Endothelial cell of umbilical vein (primary cell): ENCODE measurements around the gene ITPR1. TPM values are rescaled to one million over a fixed set of nuclear protein-coding genes. Genes with fewer than 3 reads are reported as not detected.

ENCODE experiments used
- BruUV-seq: library from RNA; stranded (reverse); fragments of 400-500 nt; replicated peaks from 2 replicates; lab custom pipeline; 2021; lab: Mats Ljungman, UMichigan
- CTCF ChIA-PET: fragments of 300-600, 350-600 bp; sonication (Branson Sonifier 250); formaldehyde crosslinking; loops from one replicate; lab custom pipeline; 2021; ENCODE audit warnings: antibody characterized with exemption, inconsistent platforms; lab: Charles Lee
- POLR2A ChIA-PET: fragments of 300-600, 350-600 bp; sonication (Branson Sonifier 250); formaldehyde crosslinking; loops from one replicate; lab custom pipeline; 2021; ENCODE audit warnings: antibody characterized with exemption, inconsistent platforms; lab: Charles Lee
- DNase-seq: peaks from one replicate; pipeline ENCODE4 v3.0.0-alpha.2; 2011; ENCODE audit warnings: low read depth, low spot score
- FAIRE-seq: peaks from 2 replicates; lab custom pipeline; 2011; peaks lifted over from hg19 to GRCh38; lab: Jason Lieb, UNC
- H2AFZ ChIP-seq: 2 replicates; pipeline ENCODE4 v1.6.0; 2012; ENCODE audit warnings: low read depth, low read length, control low read depth, inconsistent platforms
- H3K27ac ChIP-seq: 2 replicates; pipeline ENCODE4 v1.5.1; 2011; ENCODE audit warnings: low read depth, mild to moderate bottlenecking, control low read depth, low read length, moderate library complexity; ENCODE audit not compliant: insufficient read depth
- H3K27me3 ChIP-seq, 2 experiments: 2 replicates each; pipeline versions ENCODE4 v1.6.0 to v1.6.1; 2011; ENCODE audit warnings: low read length in 2 of 2, mixed read lengths in 1 of 2; ENCODE audit not compliant: control insufficient read depth in 2 of 2, insufficient read depth in 2 of 2
- H3K36me3 ChIP-seq, 2 experiments: 2 replicates in 1 of 2; 3 replicates in 1 of 2; pipeline ENCODE4 v1.5.1; 2011; ENCODE audit warnings: low read length in 2 of 2, mild to moderate bottlenecking in 1 of 2, moderate library complexity in 1 of 2; ENCODE audit not compliant: control insufficient read depth in 2 of 2, insufficient read depth in 2 of 2; ENCODE audit errors: extremely low read depth in 1 of 2
- H3K4me1 ChIP-seq: 3 replicates; pipeline ENCODE4 v1.5.1; 2011; ENCODE audit warnings: mild to moderate bottlenecking, low read length; ENCODE audit not compliant: control insufficient read depth, insufficient read depth; ENCODE audit errors: extremely low read depth
- H3K4me2 ChIP-seq: 2 replicates; pipeline ENCODE4 v1.6.1; 2011; ENCODE audit warnings: low read length, control low read depth, mixed read lengths; ENCODE audit not compliant: insufficient read depth
- H3K4me3 ChIP-seq, 3 experiments: fragments of 200-600 bp in 1 of 3; sonication (generic), shearing (Covaris generic) in 1 of 3; replicated peaks in 1 of 3; 2 replicates each; pipeline ENCODE4 v1.5.1; 2011 to 2016; ENCODE audit warnings: control low read depth in 3 of 3, low read length in 3 of 3, mild to moderate bottlenecking in 2 of 3, inconsistent platforms in 1 of 3, low read depth in 1 of 3, moderate library complexity in 1 of 3; ENCODE audit not compliant: insufficient read depth in 1 of 3
- H3K79me2 ChIP-seq: 2 replicates; pipeline ENCODE4 v1.6.0; 2012; ENCODE audit warnings: low read length, inconsistent platforms; ENCODE audit not compliant: control insufficient read depth, insufficient read depth
- H3K9ac ChIP-seq: replicated peaks from 2 replicates; pipeline ENCODE3; 2011; ENCODE audit warnings: low read length, control low read depth; ENCODE audit not compliant: insufficient read depth; ENCODE audit errors: extremely low read depth
- H3K9me1 ChIP-seq: replicated peaks from 3 replicates; pipeline ENCODE4 v1.6.0; 2011; ENCODE audit warnings: mild to moderate bottlenecking, low read length; ENCODE audit not compliant: control insufficient read depth, insufficient read depth; ENCODE audit errors: extremely low read depth
- H3K9me3 ChIP-seq: replicated peaks from 2 replicates; pipeline ENCODE4 v1.5.1; 2012; ENCODE audit warnings: low read length, inconsistent platforms; ENCODE audit not compliant: control insufficient read depth, insufficient read depth
- H4K20me1 ChIP-seq: replicated peaks from 2 replicates; pipeline ENCODE3; 2011; ENCODE audit warnings: mild to moderate bottlenecking, low read length; ENCODE audit not compliant: control insufficient read depth, insufficient read depth; ENCODE audit errors: extremely low read depth
- EZH2 ChIP-seq: IDR thresholded peaks from 2 replicates; pipeline ENCODE4 v1.6.1; 2012; ENCODE audit warnings: borderline replicate concordance, low read depth, mild to moderate bottlenecking, moderate library complexity, low read length, inconsistent platforms; ENCODE audit not compliant: severe bottlenecking
- FOS ChIP-seq: IDR thresholded peaks from 2 replicates; pipeline ENCODE4 v1.6.1; 2011; ENCODE audit warnings: mild to moderate bottlenecking, low read length, moderate library complexity, borderline replicate concordance; ENCODE audit not compliant: insufficient read depth
- GATA2 ChIP-seq: IDR thresholded peaks from 2 replicates; pipeline ENCODE4 v1.7.0; 2011; ENCODE audit warnings: low read depth, mild to moderate bottlenecking, moderate library complexity, mixed read lengths, low read length; ENCODE audit not compliant: insufficient read length, insufficient read depth
- JUN ChIP-seq: IDR thresholded peaks from 2 replicates; pipeline ENCODE4 v1.6.1; 2011; ENCODE audit warnings: borderline replicate concordance, low read depth; ENCODE audit not compliant: insufficient read length, insufficient read depth
- MYC ChIP-seq: IDR thresholded peaks from one replicate; pipeline ENCODE4 v1.6.1; 2011; ENCODE audit warnings: mild to moderate bottlenecking, low read depth, low read length
- POLR2A ChIP-seq: IDR thresholded peaks from 2 replicates; pipeline ENCODE4 v1.6.1; 2012; ENCODE audit warnings: low read depth, mild to moderate bottlenecking, control low read depth, low read length
- POLR2AphosphoS5 ChIP-seq: IDR thresholded peaks from 2 replicates; pipeline ENCODE4 v1.6.1; 2012; ENCODE audit warnings: low read depth, mild to moderate bottlenecking, control low read depth, low read length, moderate library complexity; ENCODE audit not compliant: insufficient read depth
- dilution Hi-C: fragments of 300-500 bp; cut with MboI; formaldehyde crosslinking; loops from one replicate; pipeline ENCODE4 v1.15.0; 2019; ENCODE audit warnings: low sequenced_read_pairs; ENCODE audit not compliant: extremely low pct_ligation_motif_present
- intact Hi-C: fragments of 100-400 bp; cut with micrococcal nuclease; formaldehyde crosslinking; loops from one replicate; pipeline ENCODE4 v1.10.0; 2022
- polyA plus RNA-seq, 4 experiments: library from polyadenylated mRNA; depleted of rRNA in 3 of 4; stranded (reverse) in 3 of 4; unstranded in 1 of 4; fragments of >200 nt; gene quantifications; 2 replicates each; pipeline versions ENCODE4 v1.2.1 to v1.2.3, GENCODE V29; 2011 to 2012; ENCODE audit warnings: missing spikeins in 1 of 4
- total RNA-seq: library from RNA; stranded (reverse); gene quantifications from 2 replicates; pipeline ENCODE4 v1.2.3, GENCODE V29; 2021
- TF ChIP-seq, protein P1 (sequence below), 2 donors: IDR thresholded peaks; 1 replicate in 1 of 2; 2 replicates in 1 of 2; pipeline ENCODE4 v1.5.1; 2011; ENCODE audit warnings: low read length in 2 of 2, mild to moderate bottlenecking in 2 of 2, moderate library complexity in 2 of 2, control low read depth in 1 of 2, inconsistent platforms in 1 of 2, low read depth in 1 of 2; ENCODE audit not compliant: insufficient read depth in 1 of 2; ENCODE audit errors: extremely low read depth in 1 of 2
- TF ChIP-seq, protein P2 (sequence below): IDR thresholded peaks from 2 replicates; pipeline ENCODE4 v1.6.1; 2011; ENCODE audit not compliant: insufficient read depth, insufficient read length

The ITPR1 gene
- total and polyA plus RNA-seq, 2 donors (not counting 3 experiments of a cell fraction or from before 2014, with no cell fraction given) = 5.1 to 16.1 TPM

DNA sequence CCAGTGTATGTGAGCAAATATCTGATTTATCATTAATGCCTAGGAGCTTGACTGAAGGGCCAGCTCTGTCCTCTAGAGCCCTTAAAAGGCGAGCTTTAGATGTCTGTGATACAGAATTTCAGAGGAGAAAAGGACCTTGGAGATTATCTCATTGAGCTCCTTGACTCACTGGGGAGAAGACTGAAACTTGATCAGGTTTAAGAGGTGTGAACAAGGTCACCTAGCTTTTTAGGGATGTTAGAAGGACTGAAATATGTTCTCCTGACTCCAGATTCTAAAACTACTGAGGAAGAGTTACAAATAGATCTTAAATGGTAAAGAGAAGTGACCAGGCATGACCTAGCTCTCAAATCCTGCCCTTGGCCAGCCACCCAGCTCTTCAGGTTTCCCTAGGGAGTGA, 292.4 kb downstream of the ITPR1 start:
- no peaks in the 10 kb centered on the region for H3K79me2 ChIP-seq
- intact Hi-C loops = no loop called here
- H3K4me2 ChIP-seq = no peak overlapping the region
- CTCF ChIA-PET = interaction anchor here (0.6 kb wide), 1 partner anchor 11 kb away, joined by 3 read pairs; no protein-coding TSS in a partner anchor
- no TSS peak for BruUV-seq
- DNase-seq (no peak), FAIRE-seq (no peak)
- no peaks in the 10 kb centered on the region for H4K20me1 ChIP-seq
- H3K4me3 ChIP-seq = no peak overlapping the region
- POLR2A ChIA-PET = no interaction called here
- TF ChIP-seq POLR2A = no peak
- no peak for TF ChIP-seq POLR2AphosphoS5
- TF ChIP-seq MYC = no peak
- TF ChIP-seq, protein P1, sequence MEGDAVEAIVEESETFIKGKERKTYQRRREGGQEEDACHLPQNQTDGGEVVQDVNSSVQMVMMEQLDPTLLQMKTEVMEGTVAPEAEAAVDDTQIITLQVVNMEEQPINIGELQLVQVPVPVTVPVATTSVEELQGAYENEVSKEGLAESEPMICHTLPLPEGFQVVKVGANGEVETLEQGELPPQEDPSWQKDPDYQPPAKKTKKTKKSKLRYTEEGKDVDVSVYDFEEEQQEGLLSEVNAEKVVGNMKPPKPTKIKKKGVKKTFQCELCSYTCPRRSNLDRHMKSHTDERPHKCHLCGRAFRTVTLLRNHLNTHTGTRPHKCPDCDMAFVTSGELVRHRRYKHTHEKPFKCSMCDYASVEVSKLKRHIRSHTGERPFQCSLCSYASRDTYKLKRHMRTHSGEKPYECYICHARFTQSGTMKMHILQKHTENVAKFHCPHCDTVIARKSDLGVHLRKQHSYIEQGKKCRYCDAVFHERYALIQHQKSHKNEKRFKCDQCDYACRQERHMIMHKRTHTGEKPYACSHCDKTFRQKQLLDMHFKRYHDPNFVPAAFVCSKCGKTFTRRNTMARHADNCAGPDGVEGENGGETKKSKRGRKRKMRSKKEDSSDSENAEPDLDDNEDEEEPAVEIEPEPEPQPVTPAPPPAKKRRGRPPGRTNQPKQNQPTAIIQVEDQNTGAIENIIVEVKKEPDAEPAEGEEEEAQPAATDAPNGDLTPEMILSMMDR (IDR thresholded peaks at IDR 0.05; ENCODE audit: extremely low read depth in 1 of 2, insufficient read depth in 1 of 2, low read depth in 1 of 2, low read length in 2 of 2) = no peak
- no peak for TF ChIP-seq JUN
- no peak for TF ChIP-seq FOS
- TF ChIP-seq, protein P2, sequence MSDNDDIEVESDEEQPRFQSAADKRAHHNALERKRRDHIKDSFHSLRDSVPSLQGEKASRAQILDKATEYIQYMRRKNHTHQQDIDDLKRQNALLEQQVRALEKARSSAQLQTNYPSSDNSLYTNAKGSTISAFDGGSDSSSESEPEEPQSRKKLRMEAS = no peak
- no peak for TF ChIP-seq EZH2
- TF ChIP-seq GATA2 = no peak
- no peaks in the 10 kb centered on the region for H3K27me3 ChIP-seq
- no peaks in the 10 kb centered on the region for H3K4me1 ChIP-seq
- no peaks in the 10 kb centered on the region for H3K9me1 ChIP-seq
- H3K36me3 ChIP-seq = no peaks in the 10 kb centered on the region
- H3K9ac ChIP-seq = no peak overlapping the region
- no peak overlapping the region for H2AFZ ChIP-seq
- dilution Hi-C loops = no loop called here
- no peaks in the 10 kb centered on the region for H3K9me3 ChIP-seq
- no peak overlapping the region for H3K27ac ChIP-seq
